GM12864 (cell line): ENCODE measurements around the gene IRF2.
"Not testable (repeated sequence)": the region's sequence is repeated elsewhere in the genome, so short reads cannot be mapped to it uniquely, and the experiment has no call there.

Source experiments
- DNase-seq: peaks from one replicate; pipeline ENCODE4 v3.0.0-alpha.2; 2011; ENCODE audit warnings: low read depth
- H3K4me3 ChIP-seq: 2 replicates; pipeline ENCODE4 v1.5.1; 2011; ENCODE audit warnings: mild to moderate bottlenecking, low read depth, low read length, control low read depth
- CTCF ChIP-seq: IDR thresholded peaks from 2 replicates; pipeline ENCODE4 v1.5.1; 2011; ENCODE audit warnings: low read depth, mild to moderate bottlenecking, moderate library complexity, low read length, control low read depth, inconsistent platforms; ENCODE audit errors: missing control alignments

Gene IRF2

GRCh38 chr4:184342167-184342856 is 132.0 kb downstream of the IRF2 start:
- DNase-seq: no peak
- no peak for TF ChIP-seq CTCF
- H3K4me3 ChIP-seq: no peak overlapping the region

- not testable (repeated sequence) for H3K4me3 ChIP-seq, DNase-seq
Measured at GRCh38 chr4:184339398-184340193, 134.8 kb downstream of the IRF2 start.

- no peak for DNase-seq
- H3K4me3 ChIP-seq: no peak overlapping the region
- TF ChIP-seq CTCF: no peak
Measured at GRCh38 chr4:184337907-184338306, 136.4 kb downstream of the IRF2 start.
